Activated T-cell treated with anti-CD3 and anti-CD28 coated beads, Interleukin-2, amount 50 U/mL, for 4 hours (primary cell): ENCODE results near the gene NAP1L1. TPM values are rescaled to one million over a fixed set of nuclear protein-coding genes. Genes with fewer than 3 reads are reported as not detected.

Experiments used
- ATAC-seq, 2 donors: fragments of 200-7000 bp; cut with Tn5 transposase; one replicate each; pipeline ENCODE4 v1.10.0; 2021
- DNase-seq: peaks from one replicate; pipeline ENCODE4 v3.0.0-alpha.2; 2020
- H3K27me3 Mint-ChIP-seq: one replicate; pipeline ENCODE4 v1.8.0; 2021; ENCODE audit warnings: low read depth, mixed read lengths
- H3K36me3 Mint-ChIP-seq: one replicate; pipeline ENCODE4 v1.8.0; 2022; ENCODE audit warnings: mixed read lengths; ENCODE audit not compliant: insufficient read depth
- H3K4me1 Mint-ChIP-seq: one replicate; pipeline ENCODE4 v1.8.0; 2021; ENCODE audit warnings: low read depth, mixed read lengths
- H3K4me3 Mint-ChIP-seq: one replicate; pipeline ENCODE4 v1.8.0; 2021; ENCODE audit warnings: mild to moderate bottlenecking, moderate library complexity, mixed read lengths
- H3K9me3 Mint-ChIP-seq: one replicate; pipeline ENCODE4 v1.8.0; 2021; ENCODE audit warnings: mixed read lengths
- total RNA-seq, 3 donors: library from RNA; stranded (reverse); gene quantifications; one replicate each; pipeline ENCODE4 v1.2.1, GENCODE V29; 2021

The NAP1L1 gene
- total RNA-seq, 3 donors from 2014 or later = 918 to 1,002 (median 960) TPM

GRCh38 chr12:76073561-76073960 is 10.9 kb downstream of the NAP1L1 start:
- Mint-ChIP-seq H3K4me3 (no peak overlapping the region), H3K27me3 (no peaks in the 10 kb centered on the region), H3K9me3 (peaks cover 4% of the 10 kb centered on the region), H3K4me1 (peaks cover 69% of the 10 kb centered on the region), H3K36me3 (peaks cover 56% of the 10 kb centered on the region)
- ATAC-seq = no peak
- no peak for DNase-seq

GRCh38 chr12:76072568-76072967 is 11.9 kb downstream of the NAP1L1 start:
- Mint-ChIP-seq H3K27me3 (no peaks in the 10 kb centered on the region), H3K4me3 (no peak overlapping the region), H3K4me1 (peaks cover 72% of the 10 kb centered on the region), H3K36me3 (peaks cover 60% of the 10 kb centered on the region), H3K9me3 (no peaks in the 10 kb centered on the region)
- no peak for DNase-seq
- ATAC-seq = no peak

GRCh38 chr12:76069339-76069738 is 15.1 kb downstream of the NAP1L1 start:
- DNase-seq = no peak
- Mint-ChIP-seq H3K4me3 (no peak overlapping the region), H3K9me3 (peaks cover 14% of the 10 kb centered on the region), H3K4me1 (peaks cover 56% of the 10 kb centered on the region), H3K36me3 (peaks cover 73% of the 10 kb centered on the region), H3K27me3 (no peaks in the 10 kb centered on the region)
- ATAC-seq = no peak

- DNase-seq (no peak), ATAC-seq (no peak)
- Mint-ChIP-seq H3K4me3 (no peak overlapping the region), H3K9me3 (peaks cover 14% of the 10 kb centered on the region), H3K4me1 (peaks cover 43% of the 10 kb centered on the region), H3K36me3 (peaks cover 82% of the 10 kb centered on the region), H3K27me3 (no peaks in the 10 kb centered on the region)
Observed at GRCh38 chr12:76065917-76066316, 18.6 kb downstream of the NAP1L1 start.

GRCh38 chr12:76064904-76065303 is 19.6 kb downstream of the NAP1L1 start:
- Mint-ChIP-seq H3K4me1 (peaks cover 40% of the 10 kb centered on the region), H3K27me3 (no peaks in the 10 kb centered on the region), H3K36me3 (peaks cover 84% of the 10 kb centered on the region), H3K9me3 (peaks cover 14% of the 10 kb centered on the region), H3K4me3 (no peak overlapping the region)
- ATAC-seq = no peak
- DNase-seq = no peak

GRCh38 chr12:76060111-76060510 is 24.4 kb downstream of the NAP1L1 start:
- no peak for ATAC-seq

GRCh38 chr12:76057326-76057725 is 27.2 kb downstream of the NAP1L1 start:
- Mint-ChIP-seq H3K9me3 (no peaks in the 10 kb centered on the region), H3K27me3 (no peaks in the 10 kb centered on the region), H3K4me3 (no peak overlapping the region), H3K36me3 (peaks cover 56% of the 10 kb centered on the region), H3K4me1 (peaks cover 5% of the 10 kb centered on the region)
- ATAC-seq (no peak), DNase-seq (no peak)

More at GRCh38 chr12:76060111-76060510, 24.4 kb downstream of the NAP1L1 start:
- no peak for DNase-seq
- Mint-ChIP-seq H3K36me3 (peaks cover 67% of the 10 kb centered on the region), H3K4me1 (peaks cover 16% of the 10 kb centered on the region), H3K9me3 (peaks cover 6% of the 10 kb centered on the region), H3K27me3 (no peaks in the 10 kb centered on the region), H3K4me3 (no peak overlapping the region)

GRCh38 chr12:76055393-76055792 is 29.1 kb downstream of the NAP1L1 start:
- Mint-ChIP-seq H3K27me3 (no peaks in the 10 kb centered on the region), H3K4me1 (peaks cover 3% of the 10 kb centered on the region), H3K4me3 (no peak overlapping the region), H3K9me3 (no peaks in the 10 kb centered on the region), H3K36me3 (peaks cover 50% of the 10 kb centered on the region)
- DNase-seq = no peak
- no peak for ATAC-seq

- no peak for DNase-seq
- ATAC-seq = no peak
- Mint-ChIP-seq H3K4me1 (peaks cover 6% of the 10 kb centered on the region), H3K9me3 (no peaks in the 10 kb centered on the region), H3K4me3 (no peak overlapping the region), H3K27me3 (no peaks in the 10 kb centered on the region), H3K36me3 (peaks cover 39% of the 10 kb centered on the region)
Observed at GRCh38 chr12:76049575-76050251, 34.8 kb downstream of the NAP1L1 start.

GRCh38 chr12:76047742-76048141 is 36.7 kb downstream of the NAP1L1 start:
- H3K9me3 Mint-ChIP-seq = no peaks in the 10 kb centered on the region
- H3K4me3 Mint-ChIP-seq = no peak overlapping the region
- peaks cover 36% of the 10 kb centered on the region for H3K36me3 Mint-ChIP-seq
- H3K27me3 Mint-ChIP-seq = no peaks in the 10 kb centered on the region
- no peak for ATAC-seq
- no peak for DNase-seq
- peaks cover 6% of the 10 kb centered on the region for H3K4me1 Mint-ChIP-seq

- ATAC-seq = no peak
- H3K4me3 Mint-ChIP-seq = no peak overlapping the region
- peaks cover 6% of the 10 kb centered on the region for H3K4me1 Mint-ChIP-seq
- H3K27me3 Mint-ChIP-seq = no peaks in the 10 kb centered on the region
- no peaks in the 10 kb centered on the region for H3K9me3 Mint-ChIP-seq
- peaks cover 29% of the 10 kb centered on the region for H3K36me3 Mint-ChIP-seq
- DNase-seq = no peak
Observed at GRCh38 chr12:76047060-76047459, 37.4 kb downstream of the NAP1L1 start.

- Mint-ChIP-seq H3K9me3 (no peaks in the 10 kb centered on the region), H3K27me3 (no peaks in the 10 kb centered on the region), H3K4me3 (no peak overlapping the region), H3K36me3 (peaks cover 12% of the 10 kb centered on the region), H3K4me1 (peaks cover 3% of the 10 kb centered on the region)
- no peak for ATAC-seq
- no peak for DNase-seq
Observed at GRCh38 chr12:76043377-76043776, 41.1 kb downstream of the NAP1L1 start.

GRCh38 chr12:76042147-76042546 is 42.3 kb downstream of the NAP1L1 start:
- Mint-ChIP-seq H3K4me1 (peaks cover 10% of the 10 kb centered on the region), H3K27me3 (no peaks in the 10 kb centered on the region), H3K4me3 (no peak overlapping the region), H3K9me3 (no peaks in the 10 kb centered on the region), H3K36me3 (peaks cover 11% of the 10 kb centered on the region)
- no peak for DNase-seq
- no peak for ATAC-seq

GRCh38 chr12:76041406-76041805 is 43.1 kb downstream of the NAP1L1 start:
- ATAC-seq = no peak
- no peak for DNase-seq
- Mint-ChIP-seq H3K4me3 (no peak overlapping the region), H3K27me3 (no peaks in the 10 kb centered on the region), H3K36me3 (peaks cover 5% of the 10 kb centered on the region), H3K4me1 (peaks cover 9% of the 10 kb centered on the region), H3K9me3 (no peaks in the 10 kb centered on the region)

GRCh38 chr12:76040461-76040860 is 44.0 kb downstream of the NAP1L1 start:
- Mint-ChIP-seq H3K9me3 (no peaks in the 10 kb centered on the region), H3K4me3 (no peak overlapping the region), H3K27me3 (no peaks in the 10 kb centered on the region), H3K36me3 (peaks cover 5% of the 10 kb centered on the region), H3K4me1 (peaks cover 9% of the 10 kb centered on the region)
- no peak for ATAC-seq
- DNase-seq = no peak
